MM.1S (cell line): ENCODE data around the gene BFSP1.
A peak's percentile ranks its signal among the peaks of the same experiment; 100 is the strongest.

Experiments
- DNase-seq: peaks from one replicate; pipeline ENCODE4 v3.0.0-alpha.2; 2015
- H2AFZ ChIP-seq: fragments of 300-600 bp; sonication (generic); 2 replicates; pipeline ENCODE4 v1.6.0; 2016; ENCODE audit warnings: antibody characterized with exemption, low read length
- H3F3A ChIP-seq: fragments of 300-600 bp; sonication (generic); 2 replicates; pipeline ENCODE4 v1.6.1; 2016; ENCODE audit warnings: mild to moderate bottlenecking, antibody characterized with exemption, low read length, moderate library complexity, mixed read lengths; ENCODE audit not compliant: insufficient read depth
- H3K27ac ChIP-seq: fragments of 300-600 bp; sonication (generic); 2 replicates; pipeline ENCODE4 v1.5.1; 2016; ENCODE audit warnings: mild to moderate bottlenecking, low read length
- H3K27me3 ChIP-seq: fragments of 300-600 bp; sonication (generic); replicated peaks from 2 replicates; pipeline ENCODE4 v1.6.0; 2016; ENCODE audit warnings: low read length; ENCODE audit not compliant: insufficient read depth
- H3K36me3 ChIP-seq: fragments of 300-600 bp; sonication (generic); replicated peaks from 2 replicates; pipeline ENCODE4 v1.6.1; 2016; ENCODE audit warnings: mild to moderate bottlenecking, low read length, mixed read lengths; ENCODE audit not compliant: insufficient read depth
- H3K4me1 ChIP-seq: fragments of 300-600 bp; sonication (generic); 2 replicates; pipeline ENCODE4 v1.6.1; 2016; ENCODE audit warnings: low read length, mixed read lengths
- H3K4me2 ChIP-seq: fragments of 300-600 bp; sonication (generic); 2 replicates; pipeline ENCODE4 v1.6.0; 2016; ENCODE audit warnings: low read depth, low read length
- H3K4me3 ChIP-seq: fragments of 300-600 bp; sonication (generic); 2 replicates; pipeline ENCODE4 v1.5.1; 2016; ENCODE audit warnings: low read length, mixed read lengths
- H3K79me2 ChIP-seq: fragments of 300-600 bp; sonication (generic); 2 replicates; pipeline ENCODE4 v1.6.1; 2016; ENCODE audit warnings: mixed run types, low read length, mixed read lengths
- H3K9ac ChIP-seq: fragments of 300-600 bp; sonication (generic); 2 replicates; pipeline ENCODE4 v1.6.1; 2016; ENCODE audit warnings: low read length, mixed read lengths
- H3K9me2 ChIP-seq: fragments of 300-600 bp; sonication (generic); replicated peaks from 2 replicates; pipeline ENCODE4 v1.6.1; 2016; ENCODE audit warnings: mild to moderate bottlenecking, low read length, mixed read lengths; ENCODE audit not compliant: insufficient read depth
- H3K9me3 ChIP-seq: fragments of 300-600 bp; sonication (generic); replicated peaks from 2 replicates; pipeline ENCODE4 v1.6.1; 2016; ENCODE audit warnings: mild to moderate bottlenecking, low read length, mixed read lengths; ENCODE audit not compliant: insufficient read depth
- H4K20me1 ChIP-seq: fragments of 300-600 bp; sonication (generic); 2 replicates; pipeline ENCODE4 v1.6.1; 2016; ENCODE audit warnings: mild to moderate bottlenecking, low read length, moderate library complexity, mixed read lengths; ENCODE audit not compliant: insufficient read depth
- CTCF ChIP-seq: fragments of 300-600 bp; sonication (generic); IDR thresholded peaks from 2 replicates; pipeline ENCODE4 v1.5.1; 2016; ENCODE audit warnings: antibody characterized with exemption, low read length, mixed read lengths
- EZH2 ChIP-seq: fragments of 300-600 bp; sonication (generic); optimal IDR thresholded peaks from 2 replicates; pipeline ENCODE3; 2017; ENCODE audit warnings: low read depth, mild to moderate bottlenecking, antibody characterized with exemption, low read length, mixed read lengths
- EZH2phosphoT487 ChIP-seq: fragments of 300-600 bp; sonication (generic); IDR thresholded peaks from 2 replicates; pipeline ENCODE4 v1.6.1; 2018; ENCODE audit warnings: antibody characterized with exemption, low read length

BFSP1 gene

GRCh38 chr20:17568972-17569521, 37.9 kb upstream of the BFSP1 start:
- peaks cover 41% of the 10 kb centered on the region for H3K79me2 ChIP-seq
- peaks cover 10% of the 10 kb centered on the region for H3K4me1 ChIP-seq
- H3K4me3 ChIP-seq = peak overlapping the region; percentile 33; the same call in 1 of the 2 replicates
- H3K4me2 ChIP-seq = peak overlapping the region; percentile 56; the same call in 1 of the 2 replicates
- H2AFZ ChIP-seq = no peak overlapping the region
- H3K9me3 ChIP-seq = no peaks in the 10 kb centered on the region
- no peak overlapping the region for H3K27ac ChIP-seq
- no peaks in the 10 kb centered on the region for H3K27me3 ChIP-seq
- H4K20me1 ChIP-seq = no peaks in the 10 kb centered on the region
- H3F3A ChIP-seq = 0 out of 2 replicates have a peak, but pooled peaks cover 6% of the 10 kb centered on the region
- no peaks in the 10 kb centered on the region for H3K9me2 ChIP-seq
- no peak overlapping the region for H3K9ac ChIP-seq
- DNase-seq = no peak
- TF ChIP-seq EZH2phosphoT487 (no peak), EZH2 (no peak), CTCF (no peak)
- H3K36me3 ChIP-seq = no peaks in the 10 kb centered on the region

GRCh38 chr20:17568045-17568788, 37.0 kb upstream of the BFSP1 start:
- Histone ChIP-seq H3K4me2 (no peak overlapping the region), H3K36me3 (no peaks in the 10 kb centered on the region), H3F3A (0 out of 2 replicates have a peak, but pooled peaks cover 6% of the 10 kb centered on the region), H3K9me2 (no peaks in the 10 kb centered on the region), H3K4me3 (no peak overlapping the region), H3K4me1 (peaks cover 10% of the 10 kb centered on the region), H4K20me1 (no peaks in the 10 kb centered on the region), H2AFZ (no peak overlapping the region), H3K27me3 (no peaks in the 10 kb centered on the region), H3K79me2 (peaks cover 33% of the 10 kb centered on the region), H3K9ac (no peak overlapping the region), H3K27ac (no peak overlapping the region), H3K9me3 (no peaks in the 10 kb centered on the region)
- TF ChIP-seq EZH2phosphoT487 (no peak), CTCF (no peak), EZH2 (no peak)
- DNase-seq = no peak

- peaks cover 14% of the 10 kb centered on the region for H3K79me2 ChIP-seq
- H3F3A ChIP-seq = 0 out of 2 replicates have a peak, but pooled peaks cover 6% of the 10 kb centered on the region
- no peak for TF ChIP-seq EZH2phosphoT487
- TF ChIP-seq EZH2 = no peak
- TF ChIP-seq CTCF = no peak
- no peak overlapping the region for H3K9ac ChIP-seq
- no peaks in the 10 kb centered on the region for H4K20me1 ChIP-seq
- H3K27ac ChIP-seq = no peak overlapping the region
- no peaks in the 10 kb centered on the region for H3K27me3 ChIP-seq
- H3K4me3 ChIP-seq = no peak overlapping the region
- H2AFZ ChIP-seq = no peak overlapping the region
- no peak overlapping the region for H3K4me2 ChIP-seq
- no peaks in the 10 kb centered on the region for H3K9me2 ChIP-seq
- H3K36me3 ChIP-seq = no peaks in the 10 kb centered on the region
- no peak for DNase-seq
- H3K4me1 ChIP-seq = no peaks in the 10 kb centered on the region
- H3K9me3 ChIP-seq = no peaks in the 10 kb centered on the region
Measured at GRCh38 chr20:17566345-17566744, 35.2 kb upstream of the BFSP1 start.
